HL-60/S4 (cell line): ENCODE measurements around the gene SERPINB3.
"Not testable (repeated sequence)": the region's sequence is repeated elsewhere in the genome, so short reads cannot be mapped to it uniquely, and the experiment has no call there.

ENCODE experiments used
- in situ Hi-C: fragments of 300-500 bp; cut with MboI; formaldehyde crosslinking; loops from 2 replicates; pipeline ENCODE4 v1.14.3; 2022; ENCODE audit warnings: low sequenced_read_pairs

SERPINB3 gene

GRCh38 chr18:63661750-63662149 is at the start of gene SERPINB3:
SERPINB3 (minus strand) TSS chr18:63661893; CDS start chr18:63661216, 677 bp downstream.
- in situ Hi-C loops: not testable (repeated sequence)

- in situ Hi-C loops: no loop called here
Observed at GRCh38 chr18:63708650-63709049, 47.0 kb upstream of the SERPINB3 start.

- in situ Hi-C loops: no loop called here
Observed at GRCh38 chr18:63707816-63708215, 46.1 kb upstream of the SERPINB3 start.

DNA sequence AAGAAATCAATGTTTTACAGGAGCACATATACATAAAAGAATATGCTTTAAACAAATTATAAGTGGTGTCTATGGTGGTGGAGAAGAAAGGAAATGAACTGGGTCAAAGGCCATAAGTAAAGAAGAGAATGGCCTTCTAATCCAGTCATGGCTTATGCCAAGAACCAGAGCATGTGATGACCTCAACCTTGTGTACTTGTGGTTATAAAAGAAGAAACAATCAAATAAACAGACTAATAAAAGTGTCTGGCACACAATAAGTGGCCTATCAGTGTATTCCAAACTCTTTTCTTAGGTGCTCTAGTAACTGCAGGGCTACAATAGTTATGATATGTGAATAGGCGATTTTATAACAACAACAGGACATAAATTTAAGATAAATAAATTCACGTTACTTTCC is 43.7 kb upstream of the SERPINB3 start:
- in situ Hi-C loops: no loop called here

- in situ Hi-C loops: no loop called here
Observed at GRCh38 chr18:63702660-63703059, 41.0 kb upstream of the SERPINB3 start, which contains the start of gene SERPINB11. SERPINB11 (plus strand) TSS chr18:63702960; CDS start chr18:63710194, 7,234 bp downstream.

DNA sequence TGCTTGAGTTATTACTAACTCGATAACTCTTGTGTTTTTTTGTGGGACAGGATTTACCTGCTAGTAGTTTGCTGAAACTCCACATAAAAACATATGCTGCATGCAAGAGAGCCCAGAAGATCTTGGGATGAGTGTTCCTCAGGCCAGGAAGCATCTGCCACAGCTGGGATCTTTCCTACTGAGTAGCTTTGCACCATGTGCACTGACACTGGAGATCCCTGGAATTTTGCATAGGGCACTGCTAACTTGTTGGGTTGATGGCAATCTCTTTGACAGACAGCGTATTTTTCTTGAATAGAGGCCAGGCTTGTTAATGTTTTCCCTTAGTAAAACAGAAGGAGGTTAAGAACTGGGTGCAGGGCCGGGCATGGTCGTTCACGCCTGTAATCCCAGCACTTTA is 40.3 kb upstream of the SERPINB3 start:
- in situ Hi-C loops: no loop called here

DNA sequence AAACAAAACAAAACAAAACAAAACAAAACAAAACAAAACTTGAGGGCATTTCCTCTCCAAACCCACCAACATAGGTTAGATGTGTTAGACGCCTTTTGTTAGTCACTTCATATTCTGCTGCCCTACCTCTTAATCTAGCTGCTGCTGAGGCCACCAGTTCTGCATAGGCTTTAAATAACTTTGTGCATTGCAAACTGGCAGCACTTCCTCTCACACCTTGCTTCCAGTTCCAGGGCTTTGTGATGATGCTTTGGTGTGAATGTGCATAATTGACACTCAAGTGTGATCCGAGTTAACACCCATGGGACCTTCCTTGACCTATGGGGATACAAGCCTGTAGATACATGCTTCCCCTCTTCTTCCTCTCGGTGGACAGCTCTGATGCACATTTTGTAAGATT is 38.8 kb upstream of the SERPINB3 start:
- in situ Hi-C loops: no loop called here

DNA sequence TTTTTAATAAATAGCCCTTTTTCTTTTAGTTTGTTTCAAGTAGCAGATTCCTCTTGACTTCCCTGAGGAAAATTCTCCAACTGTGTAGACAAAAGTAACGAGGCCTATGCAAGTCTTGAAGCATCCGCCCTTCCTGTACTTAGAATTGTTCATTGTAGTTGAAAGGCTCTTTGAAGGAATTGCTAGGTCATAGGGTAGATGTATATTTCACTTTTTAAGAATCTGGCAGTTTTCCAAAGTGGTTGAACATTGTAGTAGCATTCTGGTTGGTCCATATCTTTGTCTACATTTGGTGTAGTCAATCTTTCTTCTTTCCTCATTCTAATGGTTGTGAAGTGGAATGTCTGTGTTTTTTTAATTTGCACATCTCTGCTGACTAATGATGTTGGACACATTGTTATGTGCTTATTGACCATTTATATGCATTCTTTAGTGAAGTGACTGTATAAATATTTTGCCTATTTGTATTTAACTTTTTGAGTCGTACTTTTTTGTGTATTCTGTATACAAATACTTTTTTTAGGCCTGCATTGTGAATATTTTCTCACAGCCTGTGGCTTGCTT is 35.5 kb upstream of the SERPINB3 start:
- in situ Hi-C loops: no loop called here

- in situ Hi-C loops: no loop called here
Observed at GRCh38 chr18:63689064-63689463, 27.4 kb upstream of the SERPINB3 start.

DNA sequence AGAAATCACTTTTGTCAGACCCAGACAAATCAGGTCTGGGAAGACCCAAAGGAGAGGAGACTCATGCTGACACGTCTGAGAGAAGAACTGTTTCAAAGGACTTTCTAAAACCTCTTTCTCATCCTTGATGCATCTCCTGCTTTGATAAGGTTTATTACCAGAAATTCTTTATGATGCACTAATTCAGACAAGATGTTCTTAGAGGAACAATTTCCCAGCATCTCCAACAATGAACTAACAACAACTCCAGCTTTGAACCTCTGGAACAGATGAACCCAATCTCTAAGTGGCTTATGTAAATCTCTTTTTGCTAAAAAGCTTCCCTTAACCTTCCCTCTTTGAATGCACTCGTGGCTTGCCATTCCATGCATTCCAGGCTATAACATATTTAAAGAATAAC is 25.2 kb upstream of the SERPINB3 start:
- in situ Hi-C loops: no loop called here

- in situ Hi-C loops: no loop called here
Observed at GRCh38 chr18:63684718-63685117, 23.0 kb upstream of the SERPINB3 start.

DNA sequence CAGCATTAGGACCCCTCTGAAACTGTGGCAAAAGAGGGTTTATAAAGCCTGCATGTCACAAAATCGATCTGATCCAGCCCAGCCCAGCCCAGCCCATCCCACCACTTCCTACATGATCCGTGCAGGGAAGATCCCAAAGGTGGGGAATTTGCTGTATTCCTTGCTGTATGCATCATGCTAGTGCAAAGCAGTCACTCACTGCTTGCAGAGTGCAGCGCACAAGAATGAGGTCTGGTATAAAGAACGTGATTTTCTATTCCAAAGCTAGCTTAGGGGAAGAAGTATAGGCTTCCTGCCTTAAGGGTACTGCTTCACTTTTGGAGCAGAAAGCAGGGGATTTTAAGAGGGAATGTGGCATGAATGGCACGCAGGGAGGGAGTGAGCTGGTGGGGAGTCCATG is 22.2 kb upstream of the SERPINB3 start:
- in situ Hi-C loops: no loop called here

GRCh38 chr18:63683152-63683551 is 21.5 kb upstream of the SERPINB3 start:
- in situ Hi-C loops: no loop called here

- in situ Hi-C loops: no loop called here
Observed at GRCh38 chr18:63681449-63682340, 20.0 kb upstream of the SERPINB3 start.

DNA sequence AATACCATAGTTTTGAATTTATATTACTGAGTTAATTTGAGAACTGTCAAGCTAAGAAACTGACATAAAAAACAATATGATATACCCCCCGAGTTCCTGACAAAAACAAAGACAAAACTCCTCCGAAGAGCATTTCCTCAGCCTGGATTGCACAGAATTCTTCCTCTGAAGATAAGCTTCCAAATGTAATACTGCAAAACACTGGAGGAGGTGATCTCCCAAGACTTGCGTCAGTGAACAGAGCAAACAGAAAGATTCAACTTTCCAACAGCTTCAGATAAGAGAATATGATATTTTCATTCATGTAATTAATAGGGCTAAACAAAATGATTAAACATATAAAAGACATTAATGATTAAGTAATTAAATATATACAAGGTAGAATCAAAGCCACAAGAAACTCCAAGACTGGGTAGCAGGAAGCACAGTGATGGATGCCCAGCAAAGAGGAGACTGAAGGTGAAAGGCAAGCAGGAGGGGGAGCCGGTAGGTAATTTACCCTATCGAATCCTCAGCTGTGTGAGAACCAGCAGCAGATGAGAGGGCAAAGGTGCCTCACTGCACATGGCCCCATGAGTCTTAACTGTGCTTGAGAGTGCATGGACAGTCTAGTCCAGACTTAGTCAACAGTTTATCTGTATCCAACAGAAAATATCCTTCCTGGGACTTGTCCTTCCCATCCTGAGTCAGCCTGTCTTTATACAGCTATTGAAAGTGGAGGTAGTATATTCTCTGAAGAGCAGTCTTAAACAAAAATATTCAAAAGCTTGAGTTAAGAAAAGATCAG is 18.3 kb upstream of the SERPINB3 start:
- in situ Hi-C loops: no loop called here

GRCh38 chr18:63677500-63678225 is 16.0 kb upstream of the SERPINB3 start:
- in situ Hi-C loops: no loop called here

GRCh38 chr18:63676526-63677323 is 15.0 kb upstream of the SERPINB3 start:
- in situ Hi-C loops: no loop called here

DNA sequence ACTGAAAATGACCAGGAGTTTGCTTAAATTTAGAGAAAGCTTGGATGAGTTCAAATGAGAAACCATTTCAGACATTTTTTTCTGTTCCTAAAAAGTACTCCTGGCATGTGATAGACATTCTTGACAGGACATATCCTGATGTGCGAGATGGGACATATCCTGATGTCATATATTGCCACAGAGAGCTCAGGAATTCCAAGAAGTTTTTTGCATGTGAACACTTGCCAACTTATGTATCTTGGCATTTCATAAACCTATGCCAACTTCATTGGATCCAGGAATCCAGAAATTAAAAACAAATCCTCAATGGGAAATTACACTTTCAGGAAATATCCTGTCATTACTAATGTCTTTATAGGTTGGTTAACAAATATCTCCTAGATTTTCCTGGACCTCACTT is 2.9 kb upstream of the SERPINB3 start:
- in situ Hi-C loops: no loop called here

DNA sequence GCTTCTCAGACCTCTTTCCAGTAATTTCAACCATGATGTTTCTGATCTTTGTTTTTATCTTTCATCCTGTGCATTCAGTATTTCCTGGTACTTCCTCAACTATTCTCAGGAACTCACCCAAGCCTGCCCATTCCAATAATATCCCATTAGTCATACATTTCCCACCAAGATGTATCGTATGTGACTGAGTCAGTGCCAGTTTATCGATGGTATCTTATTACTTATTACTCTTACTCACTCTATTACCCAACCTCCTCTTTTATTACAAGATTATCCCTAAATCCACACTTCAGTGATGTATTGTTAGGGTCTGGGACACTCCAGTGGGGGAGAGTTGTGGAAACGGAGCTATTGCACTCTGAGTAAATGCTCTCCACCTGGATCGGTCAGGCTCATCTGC is 2.8 kb downstream of the SERPINB3 start:
- in situ Hi-C loops: not testable (repeated sequence)

- in situ Hi-C loops: not testable (repeated sequence)
Observed at GRCh38 chr18:63650271-63650670, 11.4 kb downstream of the SERPINB3 start.
